ENCODE results near the gene VPS26A. TPM values are rescaled to one million over a fixed set of nuclear protein-coding genes. Genes with fewer than 3 reads are reported as not detected.

Gene VPS26A
- total RNA-seq, 5 donors from 2014 or later (not counting 1 experiment from before 2014, with no cell fraction given) = 24.6 to 35.8 (median 28.2) TPM

DNA sequence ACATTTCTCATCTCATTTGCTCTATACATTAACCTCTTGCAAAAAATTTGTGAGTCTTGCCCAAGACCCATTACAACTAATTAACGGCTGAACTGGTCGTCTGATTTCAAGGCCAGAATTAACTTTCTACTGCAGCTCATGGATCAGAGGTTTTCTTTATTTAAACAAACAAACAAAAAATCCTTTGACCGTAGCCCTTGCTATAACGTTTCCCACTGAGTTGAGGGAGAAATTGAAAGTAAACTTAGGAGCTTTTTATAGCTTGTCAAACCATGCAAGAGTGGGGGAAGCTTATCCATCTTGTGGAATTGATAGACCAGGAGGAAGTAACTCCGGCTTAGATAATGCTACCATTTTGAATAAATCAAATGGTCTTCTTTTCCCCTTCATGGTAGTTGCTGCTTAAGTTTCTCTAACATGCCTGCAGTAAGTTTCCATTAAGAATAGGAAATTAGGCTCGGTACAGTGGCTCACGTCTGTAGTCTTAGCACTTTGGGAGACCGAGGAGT, 32.8 kb upstream of the VPS26A start:
- H3K9me3 ChIP-seq = no peaks in the 10 kb centered on the region
- no peaks in the 10 kb centered on the region for H3K27me3 ChIP-seq (replicated peaks in 1 of 2; ENCODE audit: control insufficient read depth in 2 of 2, extremely low read depth in 1 of 2, insufficient read depth in 2 of 2, low read length in 1 of 2)
- peaks cover 17% of the 10 kb centered on the region for H3K36me3 Mint-ChIP-seq
- H3K27ac ChIP-seq (ENCODE audit: low read length) = peak overlapping the region; percentile 98
- H3K27me3 Mint-ChIP-seq = no peaks in the 10 kb centered on the region
- peak overlapping the region; percentile 95 for H3K27ac Mint-ChIP-seq
- ChIA-PET CTCF (interaction anchor here (0.6 to 7.9 kb wide), 5 partner anchors 10 to 86 kb away, joined by 4 to 98 read pairs (median 5); no protein-coding TSS in a partner anchor), POLR2A (interaction anchor here (0.6 to 1.9 kb wide), 7 partner anchors 14 to 102 kb away, joined by 3 to 14 read pairs (median 4); no protein-coding TSS in a partner anchor)
- DNase-seq (peak in 1 of 35 experiments; percentile 36), ATAC-seq (replicated peaks in 1 of 4) (no peak)
- WGBS (ENCODE audit: insufficient coverage) = no CpG with 5 or more reads among the region's 8 CpGs
- H3K4me1 ChIP-seq (ENCODE audit: control insufficient read depth in 1 of 2, extremely low read depth in 1 of 2, insufficient read depth in 2 of 2, low read length in 2 of 2) = peaks cover 40 to 63% of the 10 kb centered on the region in 2 experiments
- no peaks in the 10 kb centered on the region for H3K9me3 Mint-ChIP-seq
- H3K4me3 ChIP-seq (ENCODE audit: control insufficient read depth in 1 of 2, extremely low read depth in 1 of 2, low read length in 1 of 2) = peak overlapping the region; percentile 15 to 59
- peaks cover 0 to 3% of the 10 kb centered on the region in 2 donors for H3K36me3 ChIP-seq (ENCODE audit: control insufficient read depth in 2 of 2, extremely low read depth in 1 of 2, insufficient read depth in 1 of 2, low read length in 1 of 2)
- peaks cover 60 to 69% (median 65%) of the 10 kb centered on the region in 3 donors for H3K4me1 Mint-ChIP-seq
- peak overlapping the region; percentile 79 to 92 (median 86) for H3K4me3 Mint-ChIP-seq

DNA sequence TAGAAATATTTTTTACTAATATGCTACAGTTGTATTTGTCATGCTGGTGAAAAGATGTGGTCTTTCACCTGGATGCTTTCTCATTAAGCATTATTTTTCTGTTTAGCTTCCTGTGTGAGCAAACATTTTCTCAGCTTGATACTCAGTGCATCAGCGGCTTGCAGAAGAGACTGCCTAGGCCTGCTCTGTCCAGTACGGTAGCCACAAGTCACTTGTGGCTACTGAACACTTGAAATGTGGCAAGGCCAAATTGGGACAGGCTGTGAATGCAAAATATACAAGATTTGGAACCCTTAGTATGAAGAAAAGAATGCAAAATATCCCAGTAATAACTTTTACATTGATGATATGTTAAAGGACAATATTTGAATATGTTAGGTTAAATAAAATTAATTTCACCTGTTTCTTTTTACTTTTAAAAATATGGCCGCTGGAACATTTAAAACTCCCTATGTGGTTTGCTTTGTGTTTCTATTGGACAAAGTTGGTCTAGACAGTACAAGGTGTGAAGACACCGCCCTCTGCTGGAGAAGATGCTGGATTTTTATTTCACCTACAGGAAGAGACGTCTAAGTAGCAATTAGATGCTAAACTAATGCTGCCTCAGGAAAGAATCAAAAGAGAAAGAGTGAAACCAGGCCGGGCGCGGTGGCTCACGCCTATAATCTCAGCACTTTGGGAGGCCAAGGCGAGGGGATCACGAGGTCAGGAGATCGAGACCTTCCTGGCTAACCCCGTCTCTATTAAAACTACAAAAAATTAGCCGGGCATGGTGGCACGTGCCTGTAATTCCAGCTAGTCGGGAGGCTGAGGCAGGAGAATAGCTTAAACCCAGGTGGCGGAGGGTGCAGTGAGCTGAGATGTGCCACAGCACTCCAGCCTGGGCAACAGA, 30.8 kb upstream of the VPS26A start:
- Mint-ChIP-seq H3K9me3 (no peaks in the 10 kb centered on the region), H3K4me1 (peaks cover 47 to 69% (median 64%) of the 10 kb centered on the region in 3 donors), H3K27me3 (no peaks in the 10 kb centered on the region), H3K36me3 (peaks cover 23% of the 10 kb centered on the region), H3K4me3 (peak overlapping the region; percentile 17 to 59 (median 46)), H3K27ac (peak overlapping the region; percentile 88)
- no peaks in the 10 kb centered on the region for H3K9me3 ChIP-seq
- ChIA-PET CTCF (interaction anchor here (0.6 to 7.9 kb wide), 19 partner anchors 11 to 137 kb away, joined by 3 to 98 read pairs (median 4); partner anchors contain the start of gene KIFBP (in 1 of the 2)), POLR2A (interaction anchor here (0.5 to 1.7 kb wide), 7 partner anchors 8 to 134 kb away, joined by 4 to 8 read pairs (median 5); no protein-coding TSS in a partner anchor)
- WGBS (ENCODE audit: insufficient coverage) = 43% methylated on average over 10 of the region's 17 CpGs
- H3K4me1 ChIP-seq (ENCODE audit: control insufficient read depth in 1 of 2, extremely low read depth in 1 of 2, insufficient read depth in 2 of 2, low read length in 2 of 2) = peaks cover 31 to 57% of the 10 kb centered on the region in 2 experiments
- ATAC-seq (replicated peaks in 1 of 4) = peak; percentile 38 to 73 (median 64)
- H3K4me3 ChIP-seq (ENCODE audit: control insufficient read depth in 1 of 2, extremely low read depth in 1 of 2, low read length in 1 of 2) = no peak overlapping the region
- peaks cover 10 to 11% of the 10 kb centered on the region in 2 donors for H3K36me3 ChIP-seq (ENCODE audit: control insufficient read depth in 2 of 2, extremely low read depth in 1 of 2, insufficient read depth in 1 of 2, low read length in 1 of 2)
- H3K27me3 ChIP-seq (replicated peaks in 1 of 2; ENCODE audit: control insufficient read depth in 2 of 2, extremely low read depth in 1 of 2, insufficient read depth in 2 of 2, low read length in 1 of 2) = no peaks in the 10 kb centered on the region
- peak overlapping the region; percentile 98 for H3K27ac ChIP-seq (ENCODE audit: low read length)
- peak; percentile 49 to 94 (median 79) for DNase-seq

DNA sequence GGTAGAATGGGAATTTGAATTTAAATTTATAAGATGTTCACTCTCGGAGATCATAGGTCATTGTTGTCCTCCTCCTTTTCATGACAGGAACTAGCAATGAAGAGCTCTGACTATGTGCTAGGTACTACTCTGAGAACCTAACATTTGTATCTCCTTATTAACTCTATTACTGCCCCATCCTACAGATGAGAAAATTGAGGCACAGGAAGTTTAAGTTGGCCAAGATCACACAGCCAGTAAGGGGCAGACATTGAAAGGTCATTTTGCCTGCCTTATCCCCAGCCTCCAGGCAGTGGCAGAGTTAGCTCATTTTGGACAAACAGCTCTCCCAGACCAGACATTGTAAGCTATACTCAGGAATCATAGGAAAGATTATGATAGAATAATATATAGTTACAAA, 30.0 kb upstream of the VPS26A start:
- DNase-seq (no peak), ATAC-seq (replicated peaks in 1 of 4) (no peak)
- H3K4me1 ChIP-seq (ENCODE audit: control insufficient read depth in 1 of 2, extremely low read depth in 1 of 2, insufficient read depth in 2 of 2, low read length in 2 of 2) = peaks cover 28 to 57% of the 10 kb centered on the region in 2 experiments
- no peaks in the 10 kb centered on the region for H3K27me3 ChIP-seq (replicated peaks in 1 of 2; ENCODE audit: control insufficient read depth in 2 of 2, extremely low read depth in 1 of 2, insufficient read depth in 2 of 2, low read length in 1 of 2)
- H3K4me3 ChIP-seq (ENCODE audit: control insufficient read depth in 1 of 2, extremely low read depth in 1 of 2, low read length in 1 of 2) = no peak overlapping the region
- peak overlapping the region in 1 of 2 donors; percentile 88 for H3K27ac Mint-ChIP-seq
- ChIA-PET CTCF (interaction anchor here (0.7 to 7.9 kb wide), 13 partner anchors 11 to 88 kb away, joined by 3 to 98 read pairs (median 4); no protein-coding TSS in a partner anchor), POLR2A (interaction anchor here (0.5 to 1.7 kb wide), 7 partner anchors 15 to 138 kb away, joined by 3 to 6 read pairs (median 4); partner anchors contain the start of gene DDX21 (in 1 of the 2))
- whole genome bisulfite sequencing (ENCODE audit: insufficient coverage) = 100% methylated on average over 1 of the region's 1 CpG
- H3K9me3 Mint-ChIP-seq = no peaks in the 10 kb centered on the region
- H3K4me1 Mint-ChIP-seq = peaks cover 44 to 67% (median 62%) of the 10 kb centered on the region in 3 donors
- no peaks in the 10 kb centered on the region for H3K9me3 ChIP-seq
- no peaks in the 10 kb centered on the region for H3K27me3 Mint-ChIP-seq
- no peak overlapping the region for H3K4me3 Mint-ChIP-seq
- peak overlapping the region; percentile 98 for H3K27ac ChIP-seq (ENCODE audit: low read length)
- peaks cover 10 to 17% of the 10 kb centered on the region in 2 donors for H3K36me3 ChIP-seq (ENCODE audit: control insufficient read depth in 2 of 2, extremely low read depth in 1 of 2, insufficient read depth in 1 of 2, low read length in 1 of 2)
- H3K36me3 Mint-ChIP-seq = peaks cover 24% of the 10 kb centered on the region

DNA sequence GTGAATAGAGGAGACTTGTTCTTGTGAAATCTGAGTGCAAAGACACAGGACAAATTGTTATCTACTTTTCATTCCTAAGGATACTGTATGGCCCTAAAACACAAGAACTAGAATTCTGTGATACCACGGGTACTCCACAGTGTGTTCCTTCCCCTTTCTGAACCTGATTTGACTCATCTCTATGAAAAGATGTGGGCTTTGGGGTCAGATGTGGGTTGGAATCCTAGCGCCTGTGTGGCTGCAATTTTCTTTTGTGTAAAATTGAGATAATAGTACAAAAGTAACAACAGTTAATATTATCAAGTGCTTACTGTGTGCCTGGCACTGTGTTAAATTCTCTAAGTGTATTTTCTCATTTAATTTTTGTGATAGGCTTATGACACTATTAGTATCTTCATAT, 27.9 kb upstream of the VPS26A start:
- H3K4me3 Mint-ChIP-seq = no peak overlapping the region
- ChIA-PET POLR2A (interaction anchor here (0.5 to 0.6 kb wide), 2 partner anchors 60 to 95 kb away, joined by 3 to 6 read pairs; no protein-coding TSS in a partner anchor), CTCF (interaction anchor here (4.9 to 7.9 kb wide), 2 partner anchors 90 kb away, joined by 46 to 98 read pairs; no protein-coding TSS in a partner anchor)
- H3K27me3 Mint-ChIP-seq = no peaks in the 10 kb centered on the region
- no peak for DNase-seq
- Histone ChIP-seq H3K27me3 (replicated peaks in 1 of 2; ENCODE audit: control insufficient read depth in 2 of 2, extremely low read depth in 1 of 2, insufficient read depth in 2 of 2, low read length in 1 of 2) (no peaks in the 10 kb centered on the region), H3K9me3 (no peaks in the 10 kb centered on the region), H3K27ac (ENCODE audit: low read length) (no peak overlapping the region), H3K36me3 (ENCODE audit: control insufficient read depth in 2 of 2, extremely low read depth in 1 of 2, insufficient read depth in 1 of 2, low read length in 1 of 2) (peaks cover 15 to 37% of the 10 kb centered on the region in 2 donors), H3K4me3 (ENCODE audit: control insufficient read depth in 1 of 2, extremely low read depth in 1 of 2, low read length in 1 of 2) (no peak overlapping the region), H3K4me1 (ENCODE audit: control insufficient read depth in 1 of 2, extremely low read depth in 1 of 2, insufficient read depth in 2 of 2, low read length in 2 of 2) (peaks cover 13 to 55% of the 10 kb centered on the region in 2 experiments)
- no peak for ATAC-seq (replicated peaks in 1 of 4)
- no peak overlapping the region for H3K27ac Mint-ChIP-seq
- peaks cover 25% of the 10 kb centered on the region for H3K36me3 Mint-ChIP-seq
- no peaks in the 10 kb centered on the region for H3K9me3 Mint-ChIP-seq
- no CpG with 5 or more reads among the region's 2 CpGs for WGBS (ENCODE audit: insufficient coverage)
- H3K4me1 Mint-ChIP-seq = peaks cover 32 to 62% (median 59%) of the 10 kb centered on the region in 3 donors

DNA sequence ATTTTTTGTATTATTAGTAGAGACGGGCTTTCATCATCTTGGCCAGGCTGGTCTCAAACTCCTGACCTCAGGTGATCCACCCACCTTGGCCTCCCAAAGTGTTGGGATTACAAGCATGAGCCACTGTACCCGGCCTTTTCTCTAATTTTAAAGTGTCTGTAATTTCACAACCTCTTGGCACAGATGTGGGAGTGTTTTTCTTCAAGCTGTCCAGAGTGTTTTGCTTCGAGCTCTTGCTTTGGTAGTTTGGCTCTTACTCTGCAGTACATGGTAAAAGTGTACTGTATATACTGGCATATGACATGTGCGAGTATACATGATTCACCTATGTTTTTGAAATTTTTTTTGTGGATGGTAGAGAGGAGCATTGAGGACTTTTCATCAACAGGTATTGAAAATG, 26.2 kb upstream of the VPS26A start:
- H3K27me3 ChIP-seq (replicated peaks in 1 of 2; ENCODE audit: control insufficient read depth in 2 of 2, extremely low read depth in 1 of 2, insufficient read depth in 2 of 2, low read length in 1 of 2) = no peaks in the 10 kb centered on the region
- H3K9me3 Mint-ChIP-seq = no peaks in the 10 kb centered on the region
- H3K4me1 Mint-ChIP-seq = peaks cover 43 to 64% (median 59%) of the 10 kb centered on the region in 3 donors
- POLR2A ChIA-PET = interaction anchor here in 1 of 2 donors (0.5 kb wide), 1 partner anchor 113 kb away, joined by 3 read pairs; no protein-coding TSS in a partner anchor
- peak overlapping the region; percentile 39 to 50 for H3K27ac Mint-ChIP-seq
- no peak for ATAC-seq (replicated peaks in 1 of 4)
- H3K36me3 ChIP-seq (ENCODE audit: control insufficient read depth in 2 of 2, extremely low read depth in 1 of 2, insufficient read depth in 1 of 2, low read length in 1 of 2) = peaks cover 15 to 47% of the 10 kb centered on the region in 2 donors
- no peaks in the 10 kb centered on the region for H3K9me3 ChIP-seq
- no peak overlapping the region for H3K27ac ChIP-seq (ENCODE audit: low read length)
- no CpG with 5 or more reads among the region's 4 CpGs for WGBS (ENCODE audit: insufficient coverage)
- H3K4me1 ChIP-seq (ENCODE audit: control insufficient read depth in 1 of 2, extremely low read depth in 1 of 2, insufficient read depth in 2 of 2, low read length in 2 of 2) = peaks cover 6 to 52% of the 10 kb centered on the region in 2 experiments
- no peak overlapping the region for H3K4me3 Mint-ChIP-seq
- DNase-seq = no peak
- H3K27me3 Mint-ChIP-seq = no peaks in the 10 kb centered on the region
- CTCF ChIA-PET = interaction anchor here in 1 of 2 donors (0.9 to 7.9 kb wide), 2 partner anchors 17 to 92 kb away, joined by 3 to 98 read pairs; no protein-coding TSS in a partner anchor
- peaks cover 36% of the 10 kb centered on the region for H3K36me3 Mint-ChIP-seq
- H3K4me3 ChIP-seq (ENCODE audit: control insufficient read depth in 1 of 2, extremely low read depth in 1 of 2, low read length in 1 of 2) = no peak overlapping the region
